CD4-positive, alpha-beta memory T cell (primary cell): ENCODE measurements around the gene CDH8. TPM values are rescaled to one million over a fixed set of nuclear protein-coding genes. Genes with fewer than 3 reads are reported as not detected.

ENCODE experiments used
- CTCF ChIA-PET: fragments of 350-600 bp; sonication (Branson Sonifier 250); formaldehyde crosslinking; loops from one replicate; lab custom pipeline; 2021; ENCODE audit warnings: inconsistent platforms; ENCODE audit not compliant: partially characterized antibody; lab: Charles Lee
- POLR2A ChIA-PET: fragments of 350-600 bp; sonication (Branson Sonifier 250); formaldehyde crosslinking; loops from one replicate; lab custom pipeline; 2021; ENCODE audit not compliant: partially characterized antibody; lab: Charles Lee
- DNase-seq, 5 donors: peaks; one replicate each; pipeline versions ENCODE4 v3.0.0 to v3.0.0-alpha.2; 2020 to 2022; ENCODE audit warnings: mixed read lengths in 1 of 5
- H3K27ac ChIP-seq: one replicate; pipeline ENCODE4 v1.7.0; 2013; ENCODE audit warnings: low read depth, low read length
- H3K27me3 ChIP-seq: 2 replicates; pipeline ENCODE4 v1.7.0; 2013; ENCODE audit warnings: mild to moderate bottlenecking, low read length, moderate library complexity; ENCODE audit not compliant: insufficient read depth
- H3K36me3 ChIP-seq: 2 replicates; pipeline ENCODE4 v1.7.0; 2013; ENCODE audit warnings: mild to moderate bottlenecking, low read length, moderate library complexity; ENCODE audit not compliant: insufficient read depth
- H3K4me1 ChIP-seq: 2 replicates; pipeline ENCODE4 v1.7.0; 2013; ENCODE audit warnings: mild to moderate bottlenecking, low read length, moderate library complexity; ENCODE audit not compliant: insufficient read depth
- H3K4me3 ChIP-seq, 2 donors: one replicate each; pipeline ENCODE4 v1.7.0; 2013; ENCODE audit warnings: low read length in 2 of 2, mild to moderate bottlenecking in 1 of 2
- H3K9me3 ChIP-seq, 2 donors: one replicate each; pipeline ENCODE4 v1.7.0; 2013; ENCODE audit warnings: low read length in 2 of 2, control low read depth in 1 of 2; ENCODE audit not compliant: control insufficient read depth in 1 of 2
- H3K27ac Mint-ChIP-seq, 7 donors: one replicate each; pipeline ENCODE4 v1.8.0; 2020 to 2021; ENCODE audit warnings: mixed read lengths in 7 of 7, mild to moderate bottlenecking in 6 of 7, inconsistent platforms in 3 of 7, moderate library complexity in 3 of 7
- H3K27me3 Mint-ChIP-seq, 2 donors: one replicate each; pipeline ENCODE4 v1.8.0; 2020 to 2021; ENCODE audit warnings: mixed read lengths in 2 of 2
- H3K36me3 Mint-ChIP-seq, 2 donors: one replicate each; pipeline ENCODE4 v1.8.0; 2020 to 2021; ENCODE audit warnings: mixed read lengths in 2 of 2, inconsistent platforms in 1 of 2, mild to moderate bottlenecking in 1 of 2
- H3K4me1 Mint-ChIP-seq, 4 donors: one replicate each; pipeline ENCODE4 v1.8.0; 2020 to 2021; ENCODE audit warnings: mixed read lengths in 4 of 4, mild to moderate bottlenecking in 1 of 4
- H3K4me3 Mint-ChIP-seq, 8 donors: one replicate each; pipeline ENCODE4 v1.8.0; 2020 to 2021; ENCODE audit warnings: mixed read lengths in 8 of 8, mild to moderate bottlenecking in 7 of 8, moderate library complexity in 6 of 8, inconsistent platforms in 3 of 8
- H3K9me3 Mint-ChIP-seq, 8 donors: one replicate each; pipeline ENCODE4 v1.8.0; 2020 to 2021; ENCODE audit warnings: mixed read lengths in 8 of 8, mild to moderate bottlenecking in 5 of 8, inconsistent platforms in 3 of 8, moderate library complexity in 1 of 8
- intact Hi-C: fragments of 100-400 bp; cut with micrococcal nuclease; formaldehyde crosslinking; loops from one replicate; pipeline ENCODE4 v1.15.1; 2023
- polyA plus RNA-seq, 2 donors: library from polyadenylated mRNA; unstranded; fragments of 300-500 nt; fragmentation: Illumina TruSeq; gene quantifications; one replicate each; pipeline ENCODE4 v1.2.3, GENCODE V29; 2021
- total RNA-seq, 2 experiments: library from RNA; stranded (reverse); gene quantifications; one replicate each; pipeline ENCODE4 v1.2.3, GENCODE V29; 2021

The CDH8 gene
- total and polyA plus RNA-seq, 4 experiments from 2014 or later = not detected

DNA sequence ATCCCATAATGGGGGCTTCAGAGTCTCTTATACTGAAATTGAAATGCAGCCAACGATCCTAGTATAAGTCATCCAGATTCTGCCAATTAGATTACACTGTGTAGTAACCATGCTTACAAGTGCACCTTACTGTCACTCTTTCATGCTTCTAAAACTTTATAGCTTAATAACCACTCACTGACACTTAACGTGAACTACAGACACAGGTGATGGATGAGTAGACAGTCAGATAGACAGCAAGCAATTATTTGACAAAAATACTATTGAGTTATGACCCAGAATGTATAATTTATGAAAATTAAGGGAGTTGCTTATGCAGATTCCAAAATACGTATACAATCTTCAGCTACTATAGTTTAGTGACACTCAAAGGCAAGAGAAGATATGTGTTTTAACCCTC is 6.3 kb downstream of the CDH8 start:
- peaks cover 0 to 4% of the 10 kb centered on the region in 2 donors for H3K27me3 Mint-ChIP-seq
- CTCF ChIA-PET = no interaction called here
- intact Hi-C loops = no loop called here

DNA sequence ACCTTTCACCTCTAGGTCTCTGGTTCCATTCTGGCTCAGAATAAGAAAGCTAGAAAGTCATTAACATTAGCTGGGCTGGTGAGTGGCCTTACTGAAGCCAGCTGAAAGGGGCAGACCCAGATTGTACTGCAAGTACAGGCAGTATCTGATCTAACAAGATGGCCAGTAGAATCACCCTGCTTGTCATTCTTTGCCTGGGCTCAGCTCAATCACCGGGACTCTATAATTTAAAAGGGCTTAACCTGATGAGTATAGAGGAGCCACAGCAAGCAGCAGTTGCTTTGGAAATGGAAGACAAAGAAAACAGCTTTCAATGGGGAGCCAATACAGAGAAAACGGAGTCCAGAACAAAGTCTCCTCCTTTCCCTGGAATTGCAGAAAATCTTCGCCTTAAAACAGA is 13.6 kb downstream of the CDH8 start:
- H3K9me3 Mint-ChIP-seq = peaks cover 0 to 52% (median 20%) of the 10 kb centered on the region in 8 donors
- no peaks in the 10 kb centered on the region for H3K36me3 Mint-ChIP-seq
- no peak overlapping the region for H3K27ac Mint-ChIP-seq
- H3K4me3 ChIP-seq = no peak overlapping the region
- no peak overlapping the region for H3K27ac ChIP-seq
- no peaks in the 10 kb centered on the region for H3K36me3 ChIP-seq
- H3K9me3 ChIP-seq = peaks cover 0 to 5% of the 10 kb centered on the region in 2 donors
- ChIA-PET POLR2A (no interaction called here), CTCF (no interaction called here)
- no peaks in the 10 kb centered on the region for H3K27me3 ChIP-seq
- no peak for DNase-seq
- intact Hi-C loops = no loop called here
- H3K4me3 Mint-ChIP-seq = no peak overlapping the region
- no peaks in the 10 kb centered on the region for H3K4me1 ChIP-seq
- H3K4me1 Mint-ChIP-seq = no peaks in the 10 kb centered on the region
- no peaks in the 10 kb centered on the region for H3K27me3 Mint-ChIP-seq

More for the DNA sequence above, 6.3 kb downstream of the CDH8 start:
- H3K27ac Mint-ChIP-seq = no peak overlapping the region
- H3K4me1 ChIP-seq = no peaks in the 10 kb centered on the region
- H3K9me3 ChIP-seq = no peaks in the 10 kb centered on the region
- no peaks in the 10 kb centered on the region for H3K36me3 Mint-ChIP-seq
- no peaks in the 10 kb centered on the region for H3K4me1 Mint-ChIP-seq
- peaks cover 0 to 45% (median 27%) of the 10 kb centered on the region in 8 donors for H3K9me3 Mint-ChIP-seq
- no peak overlapping the region for H3K4me3 ChIP-seq
- DNase-seq = no peak
- H3K36me3 ChIP-seq = no peaks in the 10 kb centered on the region
- POLR2A ChIA-PET = no interaction called here
- H3K4me3 Mint-ChIP-seq = no peak overlapping the region
- no peaks in the 10 kb centered on the region for H3K27me3 ChIP-seq
- H3K27ac ChIP-seq = no peak overlapping the region

DNA sequence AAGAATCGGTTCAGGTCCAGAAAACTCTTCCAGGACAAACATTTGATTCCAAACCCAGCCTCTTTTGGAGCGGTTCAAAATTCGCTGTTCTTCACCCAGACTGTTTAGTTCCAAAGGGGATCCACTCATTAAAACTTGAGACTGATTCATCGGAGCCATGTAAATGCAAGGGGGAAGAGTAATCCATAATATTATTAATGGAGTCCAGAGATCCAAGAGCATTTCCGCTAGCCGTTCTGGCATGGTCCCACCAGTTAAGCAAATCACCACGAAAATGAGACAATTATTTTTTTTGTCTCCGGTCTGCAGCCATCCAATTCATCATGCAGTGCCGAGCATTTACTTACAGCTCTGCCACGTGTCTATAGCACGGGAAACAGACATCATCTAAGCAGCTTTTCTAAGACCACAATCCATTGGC is 15.1 kb downstream of the CDH8 start:
- Mint-ChIP-seq H3K4me3 (no peak overlapping the region), H3K36me3 (no peaks in the 10 kb centered on the region), H3K9me3 (peaks cover 0 to 41% (median 21%) of the 10 kb centered on the region in 8 donors), H3K27me3 (no peaks in the 10 kb centered on the region), H3K4me1 (no peaks in the 10 kb centered on the region), H3K27ac (no peak overlapping the region)
- Histone ChIP-seq H3K27me3 (no peaks in the 10 kb centered on the region), H3K27ac (no peak overlapping the region), H3K4me3 (no peak overlapping the region), H3K36me3 (no peaks in the 10 kb centered on the region), H3K4me1 (no peaks in the 10 kb centered on the region), H3K9me3 (peaks cover 0 to 8% of the 10 kb centered on the region in 2 donors)
- intact Hi-C loops = no loop called here
- ChIA-PET CTCF (no interaction called here), POLR2A (no interaction called here)
- DNase-seq = no peak

DNA sequence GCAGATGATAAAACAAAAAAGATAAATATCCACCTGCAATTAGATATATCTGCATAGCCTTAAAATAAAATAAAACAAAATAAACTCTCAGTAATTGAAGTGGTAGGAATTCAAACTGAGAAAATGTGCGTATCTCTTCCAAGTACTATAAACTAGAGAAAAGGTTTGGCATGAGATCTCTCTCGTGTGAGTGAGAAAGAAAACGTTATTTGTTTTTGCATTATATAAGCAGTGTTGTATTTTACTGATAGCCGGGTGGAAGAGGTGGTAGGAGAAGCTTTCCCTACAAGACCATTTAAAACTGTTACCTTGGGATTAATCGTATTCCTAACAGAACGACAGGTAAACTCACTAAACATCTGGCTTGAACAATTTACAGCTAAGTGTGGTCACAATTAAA is 15.6 kb downstream of the CDH8 start:
- Mint-ChIP-seq H3K27ac (no peak overlapping the region), H3K36me3 (no peaks in the 10 kb centered on the region), H3K4me1 (no peaks in the 10 kb centered on the region), H3K9me3 (peaks cover 0 to 45% (median 22%) of the 10 kb centered on the region in 8 donors), H3K27me3 (no peaks in the 10 kb centered on the region), H3K4me3 (no peak overlapping the region)
- Histone ChIP-seq H3K4me3 (no peak overlapping the region), H3K36me3 (no peaks in the 10 kb centered on the region), H3K27ac (no peak overlapping the region), H3K4me1 (no peaks in the 10 kb centered on the region), H3K9me3 (peaks cover 0 to 8% of the 10 kb centered on the region in 2 donors), H3K27me3 (no peaks in the 10 kb centered on the region)
- DNase-seq = no peak
- intact Hi-C loops = no loop called here
- ChIA-PET CTCF (no interaction called here), POLR2A (no interaction called here)

DNA sequence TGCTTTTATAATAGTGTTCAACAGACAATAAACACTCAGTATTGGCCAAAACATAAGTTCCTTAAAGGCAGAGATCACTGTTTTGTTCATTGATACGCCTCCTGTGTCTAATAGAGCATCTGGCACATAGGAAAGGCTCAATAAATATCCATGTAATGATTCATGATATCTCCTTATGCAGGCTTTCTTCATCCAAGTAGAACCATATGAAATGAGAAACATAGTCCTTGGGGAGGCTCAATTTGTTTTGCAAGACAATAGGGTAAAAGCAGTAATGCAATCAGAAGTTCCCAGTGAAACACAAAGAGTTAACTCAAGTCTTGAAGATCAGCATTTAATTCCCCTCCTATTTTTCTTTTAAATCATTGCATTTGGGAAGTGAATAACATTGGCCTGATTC is 16.4 kb downstream of the CDH8 start:
- Mint-ChIP-seq H3K4me1 (no peaks in the 10 kb centered on the region), H3K27ac (no peak overlapping the region), H3K27me3 (no peaks in the 10 kb centered on the region), H3K36me3 (no peaks in the 10 kb centered on the region), H3K4me3 (no peak overlapping the region), H3K9me3 (peaks cover 0 to 43% (median 21%) of the 10 kb centered on the region in 8 donors)
- H3K4me1 ChIP-seq = no peaks in the 10 kb centered on the region
- DNase-seq = no peak
- no peak overlapping the region for H3K27ac ChIP-seq
- H3K36me3 ChIP-seq = no peaks in the 10 kb centered on the region
- H3K27me3 ChIP-seq = no peaks in the 10 kb centered on the region
- peaks cover 0 to 8% of the 10 kb centered on the region in 2 donors for H3K9me3 ChIP-seq
- intact Hi-C loops = no loop called here
- ChIA-PET CTCF (no interaction called here), POLR2A (no interaction called here)
- H3K4me3 ChIP-seq = no peak overlapping the region

DNA sequence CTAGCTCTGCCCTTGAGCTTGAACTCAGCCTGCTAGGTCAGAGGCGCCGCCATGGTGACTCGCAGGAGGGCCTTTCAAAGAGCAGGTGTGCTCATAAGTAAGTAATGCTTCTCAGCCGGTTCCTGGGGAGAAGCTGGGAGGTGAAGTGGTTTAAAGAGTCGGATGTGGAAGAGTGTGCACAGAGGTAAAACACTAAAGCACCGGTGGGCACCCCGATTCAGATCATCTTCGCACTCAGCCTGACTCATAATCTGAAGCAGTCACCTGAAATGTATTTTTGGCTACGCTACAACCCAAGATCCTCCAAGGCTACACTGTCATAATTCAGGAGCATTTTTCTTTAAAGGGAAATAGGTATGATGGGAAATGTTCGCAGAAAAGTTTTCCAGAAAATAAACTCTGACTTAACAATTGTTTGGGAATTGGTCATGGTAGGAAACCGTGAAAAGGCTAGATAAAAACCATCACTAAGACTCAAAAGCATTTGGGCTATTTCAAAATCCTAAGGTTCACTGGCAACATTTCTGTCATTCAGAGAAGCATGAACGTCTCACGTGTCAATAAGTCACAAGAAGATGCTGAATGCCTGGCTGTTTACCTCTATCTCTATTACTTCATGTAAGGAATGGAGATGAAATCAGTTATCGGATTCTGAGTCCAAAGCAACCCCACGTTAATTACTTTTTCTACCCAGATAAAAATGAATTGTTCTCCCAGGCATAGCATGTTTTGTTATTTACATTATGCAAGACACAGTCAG is 17.8 kb downstream of the CDH8 start:
- intact Hi-C loops = no loop called here
- POLR2A ChIA-PET = no interaction called here
- Histone ChIP-seq H3K27me3 (no peaks in the 10 kb centered on the region), H3K27ac (no peak overlapping the region), H3K36me3 (no peaks in the 10 kb centered on the region), H3K9me3 (peaks cover 0 to 8% of the 10 kb centered on the region in 2 donors), H3K4me1 (no peaks in the 10 kb centered on the region), H3K4me3 (no peak overlapping the region)
- no peak for DNase-seq
- CTCF ChIA-PET = no interaction called here
- no peaks in the 10 kb centered on the region for H3K36me3 Mint-ChIP-seq
- H3K4me1 Mint-ChIP-seq = no peaks in the 10 kb centered on the region
- no peak overlapping the region for H3K4me3 Mint-ChIP-seq
- no peak overlapping the region for H3K27ac Mint-ChIP-seq
- peaks cover 0 to 46% (median 24%) of the 10 kb centered on the region in 8 donors for H3K9me3 Mint-ChIP-seq
- no peaks in the 10 kb centered on the region for H3K27me3 Mint-ChIP-seq

DNA sequence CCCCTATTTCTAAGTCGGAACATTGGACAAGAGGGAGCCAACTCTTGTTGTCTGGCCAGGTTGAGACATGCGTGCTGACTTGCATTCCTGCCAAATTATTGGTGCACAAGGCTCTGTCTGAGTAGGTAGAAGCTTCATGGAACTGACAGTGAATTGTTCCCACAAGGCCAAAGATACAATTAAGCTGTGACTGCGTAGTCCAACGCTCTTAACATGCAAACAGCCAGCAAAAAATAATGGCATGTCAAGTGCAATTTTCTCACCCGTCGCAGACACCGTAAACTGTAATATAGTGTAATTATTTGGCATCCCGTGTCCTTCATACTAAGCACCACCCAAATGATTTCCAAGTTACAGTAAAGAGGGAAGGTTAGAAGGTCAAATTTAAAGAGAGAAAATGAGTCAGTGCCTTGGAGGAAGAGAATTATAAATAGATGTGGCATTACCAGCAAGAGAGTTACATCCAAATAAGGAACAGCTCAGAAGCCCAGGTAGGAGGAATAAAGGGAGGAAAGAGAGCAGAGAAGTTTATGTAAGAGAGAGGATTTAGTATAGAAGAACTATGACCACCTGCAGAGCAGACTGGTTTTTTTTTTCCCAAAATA is 21.8 kb downstream of the CDH8 start:
- Histone ChIP-seq H3K36me3 (no peaks in the 10 kb centered on the region), H3K4me3 (no peak overlapping the region), H3K4me1 (no peaks in the 10 kb centered on the region), H3K27me3 (no peaks in the 10 kb centered on the region), H3K27ac (no peak overlapping the region), H3K9me3 (peaks cover 0 to 8% of the 10 kb centered on the region in 2 donors)
- ChIA-PET POLR2A (no interaction called here), CTCF (no interaction called here)
- Mint-ChIP-seq H3K4me3 (no peak overlapping the region), H3K27ac (no peak overlapping the region), H3K27me3 (no peaks in the 10 kb centered on the region), H3K9me3 (peaks cover 0 to 34% (median 16%) of the 10 kb centered on the region in 8 donors), H3K4me1 (no peaks in the 10 kb centered on the region), H3K36me3 (no peaks in the 10 kb centered on the region)
- intact Hi-C loops = no loop called here
- no peak for DNase-seq
